IPS-20b (cell line): ENCODE measurements around the gene RRP7A.
"Not testable (repeated sequence)": the region's sequence is repeated elsewhere in the genome, so short reads cannot be mapped to it uniquely, and the experiment has no call there.

Source experiments
- H3K27ac ChIP-seq: one replicate; pipeline ENCODE4 v1.5.1; 2013; ENCODE audit warnings: low read length
- H3K27me3 ChIP-seq: 2 replicates; pipeline ENCODE4 v1.6.1; 2013; ENCODE audit warnings: mild to moderate bottlenecking, low read length, inconsistent platforms; ENCODE audit not compliant: insufficient read depth
- H3K36me3 ChIP-seq: 2 replicates; pipeline ENCODE4 v1.6.1; 2013; ENCODE audit warnings: low read depth, mild to moderate bottlenecking, inconsistent platforms, low read length, moderate library complexity; ENCODE audit not compliant: insufficient read depth
- H3K4me1 ChIP-seq: 2 replicates; pipeline ENCODE4 v1.6.1; 2013; ENCODE audit warnings: mild to moderate bottlenecking, control low read depth, inconsistent platforms, low read length, moderate library complexity; ENCODE audit not compliant: insufficient read depth
- H3K4me3 ChIP-seq: 2 replicates; pipeline ENCODE4 v1.5.1; 2013; ENCODE audit warnings: mild to moderate bottlenecking, low read length, inconsistent platforms
- H3K9ac ChIP-seq: 2 replicates; pipeline ENCODE4 v1.6.1; 2013; ENCODE audit warnings: low read depth, mild to moderate bottlenecking, inconsistent platforms, low read length, moderate library complexity
- H3K9me3 ChIP-seq: 2 replicates; pipeline ENCODE4 v1.6.1; 2013; ENCODE audit warnings: mild to moderate bottlenecking, low read depth, low read length, inconsistent platforms; ENCODE audit not compliant: insufficient read depth

RRP7A gene

DNA sequence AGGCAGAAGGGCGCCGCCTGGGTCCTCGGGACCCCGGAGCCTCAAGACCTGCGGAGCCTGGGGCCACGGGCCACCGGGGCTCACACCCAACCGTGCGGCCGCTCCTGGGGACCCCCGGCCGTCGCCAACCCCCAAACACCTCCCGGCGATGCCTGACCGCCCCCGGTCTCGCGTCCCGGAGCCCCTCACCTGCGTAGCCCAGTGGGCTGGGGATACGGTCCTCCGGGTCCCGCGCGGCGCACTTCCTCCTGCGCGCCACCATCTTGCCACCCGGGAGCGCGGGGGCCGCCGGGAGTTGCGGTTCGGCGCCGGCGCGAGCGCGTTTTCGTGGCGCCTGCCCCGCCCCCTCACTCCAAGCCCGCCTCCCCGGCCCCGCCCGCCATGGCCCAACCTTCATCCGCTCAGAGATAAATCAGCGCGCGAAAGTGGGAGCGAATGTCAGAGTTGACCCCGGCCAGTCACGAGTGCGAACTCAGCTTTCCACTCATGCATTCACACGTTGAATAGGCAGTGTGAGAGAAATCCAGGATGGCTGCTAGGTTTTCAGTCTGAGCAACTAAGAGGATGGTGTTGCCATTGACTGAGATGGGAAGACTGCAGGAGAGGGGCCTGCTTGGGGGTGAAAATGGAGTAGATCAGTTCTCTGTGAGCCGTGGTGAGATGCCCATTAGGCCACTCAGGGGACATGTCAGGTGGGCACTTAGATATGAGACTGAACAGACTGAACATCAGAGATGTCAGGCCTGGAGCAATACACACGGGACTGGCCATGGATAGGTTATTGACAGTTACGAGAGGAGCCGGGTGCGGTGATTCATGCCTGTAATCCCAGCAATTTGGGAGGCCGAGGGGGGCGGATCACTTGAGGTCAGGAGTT lies at the start of gene RRP7A:
Gene RRP7A, minus strand, starts transcription at position 272 of the 877 bp plus-strand sequence. Its CDS starts 10 bp downstream, at position 262.
- H3K9ac ChIP-seq = peak within 1 kb of the TSS; percentile 85; the same call in 1 of the 2 replicates
- H3K4me1 ChIP-seq = peaks cover 3% of the 10 kb centered on the region; the same call in 1 of the 2 replicates
- no peaks in the 10 kb centered on the region for H3K9me3 ChIP-seq
- H3K36me3 ChIP-seq = peaks cover 26% of the 10 kb centered on the region; the same call in 1 of the 2 replicates
- peak within 1 kb of the TSS; percentile 78 for H3K4me3 ChIP-seq
- no peak within 1 kb of the TSS for H3K27ac ChIP-seq
- H3K27me3 ChIP-seq = no peaks in the 10 kb centered on the region

GRCh38 chr22:42567950-42568349 lies 48.4 kb upstream of the RRP7A start:
- not testable (repeated sequence) for H3K9ac ChIP-seq, H3K27me3 ChIP-seq, H3K9me3 ChIP-seq, H3K4me3 ChIP-seq, H3K27ac ChIP-seq, H3K4me1 ChIP-seq
- peaks cover 11% of the 10 kb centered on the region for H3K36me3 ChIP-seq

- H3K4me1 ChIP-seq = 0 out of 2 replicates have a peak, but pooled peaks cover 5% of the 10 kb centered on the region
- H3K36me3 ChIP-seq = no peaks in the 10 kb centered on the region
- H3K27me3 ChIP-seq = peaks cover 14% of the 10 kb centered on the region; the same call in 1 of the 2 replicates
- H3K4me3 ChIP-seq = no peak overlapping the region
- H3K9ac ChIP-seq = no peak overlapping the region
- H3K27ac ChIP-seq = no peak overlapping the region
- no peaks in the 10 kb centered on the region for H3K9me3 ChIP-seq
These were observed 46.4 kb upstream of the RRP7A start for GRCh38 chr22:42565956-42566355.

- Histone ChIP-seq H3K4me3 (no peak overlapping the region), H3K27ac (no peak overlapping the region), H3K27me3 (peaks cover 15% of the 10 kb centered on the region; the same call in 1 of the 2 replicates), H3K9ac (no peak overlapping the region), H3K36me3 (no peaks in the 10 kb centered on the region), H3K4me1 (0 out of 2 replicates have a peak, but pooled peaks cover 5% of the 10 kb centered on the region), H3K9me3 (no peaks in the 10 kb centered on the region)
These were observed 45.1 kb upstream of the RRP7A start for GRCh38 chr22:42564699-42565098.

- not testable (repeated sequence) for H3K36me3 ChIP-seq, H3K4me3 ChIP-seq, H3K9me3 ChIP-seq, H3K4me1 ChIP-seq, H3K27ac ChIP-seq, H3K9ac ChIP-seq
- peaks cover 17% of the 10 kb centered on the region; the same call in 1 of the 2 replicates for H3K27me3 ChIP-seq
These were observed 44.3 kb upstream of the RRP7A start for GRCh38 chr22:42563943-42564342.

- H3K4me1 ChIP-seq = 0 out of 2 replicates have a peak, but pooled peaks cover 5% of the 10 kb centered on the region
- H3K36me3 ChIP-seq = no peaks in the 10 kb centered on the region
- H3K27ac ChIP-seq = no peak overlapping the region
- H3K9me3 ChIP-seq = no peaks in the 10 kb centered on the region
- no peak overlapping the region for H3K9ac ChIP-seq
- H3K27me3 ChIP-seq = peaks cover 17% of the 10 kb centered on the region; the same call in 1 of the 2 replicates
- no peak overlapping the region for H3K4me3 ChIP-seq
These were observed 43.1 kb upstream of the RRP7A start for GRCh38 chr22:42562684-42563083.

- peaks cover 17% of the 10 kb centered on the region; the same call in 1 of the 2 replicates for H3K27me3 ChIP-seq
- H3K4me1 ChIP-seq = 0 out of 2 replicates have a peak, but pooled peaks cover 5% of the 10 kb centered on the region
- H3K4me3 ChIP-seq = no peak overlapping the region
- no peaks in the 10 kb centered on the region for H3K9me3 ChIP-seq
- no peaks in the 10 kb centered on the region for H3K36me3 ChIP-seq
- H3K9ac ChIP-seq = no peak overlapping the region
- no peak overlapping the region for H3K27ac ChIP-seq
These were observed 42.7 kb upstream of the RRP7A start for GRCh38 chr22:42562279-42562678.

GRCh38 chr22:42561856-42562255 lies 42.3 kb upstream of the RRP7A start:
- no peak overlapping the region for H3K9ac ChIP-seq
- H3K36me3 ChIP-seq = no peaks in the 10 kb centered on the region
- no peaks in the 10 kb centered on the region for H3K9me3 ChIP-seq

DNA sequence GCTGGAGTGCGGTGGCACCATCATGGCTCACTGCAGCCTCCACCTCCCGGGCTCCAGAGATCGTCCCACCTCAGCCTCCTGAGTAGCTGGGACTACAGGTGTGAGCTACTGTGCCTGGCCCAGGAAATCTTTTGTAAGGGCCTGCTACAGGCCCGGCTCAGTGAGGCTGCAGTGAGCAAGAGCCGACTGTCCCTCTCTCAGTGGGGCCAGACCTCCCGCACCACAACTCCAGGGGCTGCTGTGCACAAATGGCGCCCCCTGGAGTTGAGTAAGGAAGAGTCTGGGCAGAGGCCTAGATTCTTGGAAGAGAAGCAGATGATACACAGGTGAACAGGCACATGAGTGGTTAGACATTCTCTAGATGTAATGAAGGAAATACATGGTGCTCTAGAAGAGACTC lies 41.2 kb upstream of the RRP7A start:
- Histone ChIP-seq H3K4me1 (0 out of 2 replicates have a peak, but pooled peaks cover 5% of the 10 kb centered on the region), H3K36me3 (no peaks in the 10 kb centered on the region), H3K27me3 (peaks cover 14% of the 10 kb centered on the region; the same call in 1 of the 2 replicates), H3K9me3 (no peaks in the 10 kb centered on the region), H3K4me3 (no peak overlapping the region), H3K27ac (no peak overlapping the region), H3K9ac (no peak overlapping the region)

More at GRCh38 chr22:42561856-42562255, 42.3 kb upstream of the RRP7A start:
- H3K4me1 ChIP-seq = 0 out of 2 replicates have a peak, but pooled peaks cover 5% of the 10 kb centered on the region
- no peak overlapping the region for H3K27ac ChIP-seq
- peaks cover 17% of the 10 kb centered on the region; the same call in 1 of the 2 replicates for H3K27me3 ChIP-seq
- H3K4me3 ChIP-seq = no peak overlapping the region

DNA sequence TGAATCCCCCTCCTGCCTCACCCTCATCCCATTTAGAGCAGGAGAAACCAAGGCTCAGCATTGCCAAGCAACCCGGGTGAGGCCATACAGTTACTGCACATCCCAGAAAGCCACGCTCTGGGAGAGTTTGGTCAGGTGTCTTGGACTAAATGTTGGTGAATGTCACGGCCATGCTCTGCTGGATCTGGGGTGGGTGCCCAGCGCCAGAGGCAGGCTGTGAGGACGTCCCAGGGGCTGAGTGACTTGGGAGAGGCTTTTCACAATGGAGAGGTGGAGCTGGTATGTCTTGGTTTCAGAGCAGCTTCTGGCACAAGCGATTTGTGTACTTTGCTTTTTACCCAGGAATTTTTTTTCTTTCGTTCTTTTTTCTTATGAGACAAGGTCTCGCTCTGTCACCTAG lies 40.8 kb upstream of the RRP7A start:
- Histone ChIP-seq H3K9ac (no peak overlapping the region), H3K27me3 (peaks cover 12% of the 10 kb centered on the region; the same call in 1 of the 2 replicates), H3K36me3 (no peaks in the 10 kb centered on the region)

DNA sequence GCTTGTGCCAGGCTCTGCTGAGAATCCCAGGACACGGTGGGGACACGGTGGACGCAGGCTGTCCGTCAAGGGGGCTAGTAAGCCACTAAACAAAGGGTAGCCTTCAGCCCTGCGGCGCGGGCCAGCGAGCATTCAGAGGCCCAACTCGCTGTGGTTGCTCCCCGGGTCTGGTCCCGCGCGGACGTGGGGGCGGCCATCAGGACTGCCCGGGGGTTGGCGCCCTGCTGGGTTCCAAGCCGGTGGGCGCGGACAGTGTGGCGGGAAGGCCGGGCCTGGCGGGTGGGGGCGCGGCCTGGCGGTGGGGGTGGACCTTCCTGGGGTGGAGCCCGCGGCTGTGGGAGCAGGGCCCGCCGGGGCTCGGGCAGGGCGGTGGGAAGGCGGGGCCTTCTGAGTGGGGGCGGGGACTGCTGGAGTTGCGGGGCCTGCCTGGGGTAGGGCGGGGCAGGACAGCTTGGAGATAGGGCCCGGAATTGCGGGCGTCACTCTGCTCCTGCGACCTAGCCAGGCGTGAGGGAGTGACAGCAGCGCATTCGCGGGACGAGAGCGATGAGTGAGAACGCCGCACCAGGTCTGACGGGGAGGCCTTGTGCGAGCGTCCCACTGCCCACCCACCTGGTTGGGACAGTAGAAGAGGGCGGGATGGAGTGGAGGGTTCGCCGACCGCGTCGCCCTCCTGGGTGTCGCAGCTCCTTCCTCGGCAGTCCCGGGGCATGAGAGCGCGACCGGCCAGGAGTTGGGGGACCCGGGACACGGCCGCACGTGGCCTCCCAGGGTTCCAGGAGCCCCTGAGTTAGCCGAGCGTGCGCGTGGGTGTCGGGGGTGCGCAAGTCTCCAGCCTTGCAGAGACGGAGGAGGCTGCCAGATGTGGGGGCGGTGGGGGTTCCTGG lies 34.1 kb upstream of the RRP7A start, which contains the start of gene SERHL2:
Gene SERHL2, plus strand, starts transcription at position 482 of the 887 bp plus-strand sequence. Its CDS starts 65 bp downstream, at position 547.
- peak within 1 kb of the TSS; percentile 41; the same call in 1 of the 2 replicates for H3K9ac ChIP-seq
- H3K4me1 ChIP-seq = no peaks in the 10 kb centered on the region
- H3K27ac ChIP-seq = no peak within 1 kb of the TSS
- no peaks in the 10 kb centered on the region; the same call in 1 of the 2 replicates for H3K9me3 ChIP-seq
- no peaks in the 10 kb centered on the region for H3K36me3 ChIP-seq
- peak within 1 kb of the TSS; percentile 64 for H3K4me3 ChIP-seq
- peaks cover 33% of the 10 kb centered on the region for H3K27me3 ChIP-seq

More for the DNA sequence above, 40.8 kb upstream of the RRP7A start:
- H3K27ac ChIP-seq = no peak overlapping the region
- 0 out of 2 replicates have a peak, but pooled peaks cover 5% of the 10 kb centered on the region for H3K4me1 ChIP-seq
- H3K4me3 ChIP-seq = no peak overlapping the region
- H3K9me3 ChIP-seq = no peaks in the 10 kb centered on the region
